Activated CD4-positive, alpha-beta T cell treated with anti-CD3 and anti-CD28 coated beads for 36 hours (primary cell): ENCODE measurements around the gene VPS41. TPM values are rescaled to one million over a fixed set of nuclear protein-coding genes. Genes with fewer than 3 reads are reported as not detected.
A peak's percentile ranks its signal among the peaks of the same experiment; 100 is the strongest.

Source experiments
- ATAC-seq: fragments of 200-7000 bp; cut with Tn5 transposase; one replicate; pipeline ENCODE4 v1.10.0; 2021; ENCODE audit warnings: mild to moderate bottlenecking, moderate library complexity
- CTCF ChIA-PET: fragments of 350-600 bp; sonication (Branson Sonifier 250); formaldehyde crosslinking; loops from one replicate; lab custom pipeline; 2021; ENCODE audit warnings: antibody characterized with exemption; lab: Charles Lee
- POLR2A ChIA-PET: fragments of 350-600 bp; sonication (Branson Sonifier 250); formaldehyde crosslinking; loops from one replicate; lab custom pipeline; 2021; ENCODE audit warnings: antibody characterized with exemption, inconsistent platforms; lab: Charles Lee
- DNase-seq: peaks from one replicate; pipeline ENCODE4 v3.0.0-alpha.2; 2020
- H3K27ac Mint-ChIP-seq: one replicate; pipeline ENCODE4 v1.8.0; 2021; ENCODE audit warnings: mixed read lengths
- H3K27me3 Mint-ChIP-seq: one replicate; pipeline ENCODE4 v1.8.0; 2021; ENCODE audit warnings: mixed read lengths
- H3K36me3 Mint-ChIP-seq: one replicate; pipeline ENCODE4 v1.8.0; 2021; ENCODE audit warnings: low read depth, mixed read lengths
- H3K4me1 Mint-ChIP-seq: one replicate; pipeline ENCODE4 v1.8.0; 2021; ENCODE audit warnings: mixed read lengths
- H3K4me3 Mint-ChIP-seq: one replicate; pipeline ENCODE4 v1.8.0; 2021; ENCODE audit warnings: mild to moderate bottlenecking, moderate library complexity, mixed read lengths
- H3K9me3 Mint-ChIP-seq: one replicate; pipeline ENCODE4 v1.8.0; 2021; ENCODE audit warnings: low read depth, mixed read lengths
- intact Hi-C, 2 experiments: fragments of 100-400 bp; cut with DNase I in 1 of 2; cut with micrococcal nuclease in 1 of 2; formaldehyde crosslinking; loops; one replicate each; pipeline versions ENCODE4 v1.14.2 to v1.15.1; 2022 to 2024; cut with DNase I, micrococcal nuclease
- total RNA-seq, 2 experiments: library from RNA; stranded (reverse); gene quantifications; one replicate each; pipeline ENCODE4 v1.2.3, GENCODE V29; 2021

Gene VPS41
- total RNA-seq, 2 experiments from 2014 or later: 48.6 to 59.3 TPM

GRCh38 chr7:38881015-38881414, 28.0 kb downstream of the VPS41 start:
- H3K36me3 Mint-ChIP-seq: peaks cover 28% of the 10 kb centered on the region
- intact Hi-C loops: no loop called here
- no peak overlapping the region for H3K27ac Mint-ChIP-seq
- POLR2A ChIA-PET: no interaction called here
- no peaks in the 10 kb centered on the region for H3K9me3 Mint-ChIP-seq
- H3K4me1 Mint-ChIP-seq: peaks cover 48% of the 10 kb centered on the region
- ATAC-seq (no peak), DNase-seq (no peak)
- CTCF ChIA-PET: no interaction called here
- no peak overlapping the region for H3K4me3 Mint-ChIP-seq
- no peaks in the 10 kb centered on the region for H3K27me3 Mint-ChIP-seq

DNA sequence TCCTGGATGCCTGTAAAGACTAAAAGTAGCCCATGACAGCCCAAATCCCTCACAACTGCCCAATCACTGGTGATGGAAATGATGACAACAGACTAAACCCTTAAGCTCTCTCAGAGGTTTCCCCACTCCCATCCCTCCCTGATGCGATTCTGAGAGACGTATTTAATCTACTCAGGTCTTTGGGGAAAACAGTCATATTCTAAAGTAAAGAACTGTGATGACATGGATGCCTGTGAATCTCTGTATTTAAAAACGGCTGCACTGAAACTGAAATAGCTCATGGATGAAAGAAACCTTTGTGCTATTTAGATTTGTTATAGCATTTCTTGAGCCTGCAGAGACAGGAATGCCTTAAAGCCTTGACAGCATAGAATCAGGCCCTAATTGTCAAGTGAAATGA, 28.5 kb downstream of the VPS41 start:
- CTCF ChIA-PET: no interaction called here
- POLR2A ChIA-PET: no interaction called here
- intact Hi-C loops: no loop called here
- peaks cover 24% of the 10 kb centered on the region for H3K36me3 Mint-ChIP-seq
- no peaks in the 10 kb centered on the region for H3K9me3 Mint-ChIP-seq
- peaks cover 48% of the 10 kb centered on the region for H3K4me1 Mint-ChIP-seq
- H3K27ac Mint-ChIP-seq: no peak overlapping the region
- DNase-seq (no peak), ATAC-seq (no peak)
- H3K27me3 Mint-ChIP-seq: no peaks in the 10 kb centered on the region
- H3K4me3 Mint-ChIP-seq: no peak overlapping the region

GRCh38 chr7:38880035-38880434, 29.0 kb downstream of the VPS41 start:
- Mint-ChIP-seq H3K4me3 (no peak overlapping the region), H3K27ac (no peak overlapping the region), H3K27me3 (no peaks in the 10 kb centered on the region), H3K4me1 (peaks cover 48% of the 10 kb centered on the region), H3K36me3 (peaks cover 22% of the 10 kb centered on the region), H3K9me3 (no peaks in the 10 kb centered on the region)
- intact Hi-C loops: no loop called here
- DNase-seq (no peak), ATAC-seq (no peak)
- ChIA-PET CTCF (no interaction called here), POLR2A (no interaction called here)

DNA sequence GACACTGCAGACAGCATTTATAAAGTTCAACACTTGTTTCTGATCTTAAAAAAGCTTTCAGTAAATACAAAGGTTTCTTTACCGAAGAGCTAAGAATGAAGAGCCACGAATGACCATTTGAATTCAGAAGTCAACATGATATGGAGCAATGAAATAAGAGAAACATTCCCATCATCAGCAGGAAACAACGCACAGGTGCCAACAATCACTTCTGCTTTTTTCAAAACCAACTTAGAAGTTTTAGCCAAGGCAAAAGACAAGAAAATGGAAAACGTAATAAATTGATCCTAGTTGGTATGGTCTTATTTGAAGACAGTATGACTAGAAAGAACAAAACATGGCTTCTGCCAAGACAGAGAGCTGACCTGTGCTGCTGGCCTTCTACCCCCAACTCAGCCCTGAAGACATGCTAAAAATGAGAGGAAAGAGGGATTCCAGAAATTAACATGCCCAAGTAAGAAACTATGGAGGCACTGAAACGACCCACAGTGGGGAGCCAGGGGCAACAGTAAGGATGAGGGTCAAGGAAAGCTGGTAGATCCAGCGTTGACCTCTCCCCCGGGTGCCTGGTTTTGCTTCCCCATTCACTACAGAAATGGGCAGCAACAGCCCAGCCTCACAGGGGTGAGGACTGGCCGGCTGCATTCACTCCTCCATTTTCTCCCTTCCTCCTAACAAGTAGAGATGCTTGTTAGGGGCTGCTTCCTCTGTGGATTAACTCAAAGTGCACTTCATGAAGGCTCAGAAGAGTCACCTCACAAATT, 30.1 kb downstream of the VPS41 start:
- Mint-ChIP-seq H3K27ac (no peak overlapping the region), H3K4me3 (no peak overlapping the region), H3K9me3 (no peaks in the 10 kb centered on the region), H3K27me3 (no peaks in the 10 kb centered on the region), H3K4me1 (peaks cover 40% of the 10 kb centered on the region), H3K36me3 (peaks cover 18% of the 10 kb centered on the region)
- CTCF ChIA-PET: no interaction called here
- ATAC-seq (no peak), DNase-seq (no peak)
- POLR2A ChIA-PET: interaction anchor here (0.7 kb wide), 1 partner anchor 248 kb away, joined by 3 read pairs; no protein-coding TSS in a partner anchor
- intact Hi-C loops: no loop called here

- ATAC-seq (no peak), DNase-seq (no peak)
- peaks cover 7% of the 10 kb centered on the region for H3K4me1 Mint-ChIP-seq
- H3K9me3 Mint-ChIP-seq: no peaks in the 10 kb centered on the region
- intact Hi-C loops: no loop called here
- peaks cover 6% of the 10 kb centered on the region for H3K36me3 Mint-ChIP-seq
- ChIA-PET CTCF (interaction anchor here (0.7 kb wide), 1 partner anchor 213 kb away, joined by 3 read pairs; no protein-coding TSS in a partner anchor), POLR2A (no interaction called here)
- no peaks in the 10 kb centered on the region for H3K27me3 Mint-ChIP-seq
- H3K4me3 Mint-ChIP-seq: no peak overlapping the region
- no peak overlapping the region for H3K27ac Mint-ChIP-seq
Observed at GRCh38 chr7:38873433-38873832, 35.6 kb downstream of the VPS41 start.

GRCh38 chr7:38872202-38872601, 36.8 kb downstream of the VPS41 start:
- H3K27ac Mint-ChIP-seq: no peak overlapping the region
- no peaks in the 10 kb centered on the region for H3K27me3 Mint-ChIP-seq
- H3K9me3 Mint-ChIP-seq: no peaks in the 10 kb centered on the region
- CTCF ChIA-PET: interaction anchor here (0.6 to 1.2 kb wide), 2 partner anchors 16 to 24 kb away, joined by 3 read pairs; no protein-coding TSS in a partner anchor
- POLR2A ChIA-PET: no interaction called here
- peaks cover 6% of the 10 kb centered on the region for H3K36me3 Mint-ChIP-seq
- ATAC-seq: no peak
- H3K4me1 Mint-ChIP-seq: peaks cover 2% of the 10 kb centered on the region
- H3K4me3 Mint-ChIP-seq: no peak overlapping the region
- DNase-seq: no peak
- intact Hi-C loops: no loop called here

DNA sequence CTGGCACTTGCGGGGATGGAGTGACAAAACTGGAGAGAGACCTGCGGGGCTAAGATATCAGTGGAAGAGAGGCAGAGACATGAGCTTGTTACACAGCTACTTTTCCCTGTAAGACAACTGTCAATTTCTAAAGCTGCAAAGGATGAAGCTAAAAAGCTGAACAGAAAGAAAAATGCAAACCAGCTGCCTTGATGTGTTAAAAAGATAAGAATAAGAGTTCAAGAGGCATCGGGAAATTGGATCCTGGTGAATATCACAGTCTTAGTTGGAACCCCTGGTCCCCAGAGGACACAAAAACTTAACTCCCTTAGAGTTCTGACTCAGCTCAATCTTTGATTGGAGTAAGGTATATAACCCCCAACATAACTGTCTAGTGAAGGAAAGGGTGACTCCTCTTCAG, 38.8 kb downstream of the VPS41 start:
- no peaks in the 10 kb centered on the region for H3K9me3 Mint-ChIP-seq
- CTCF ChIA-PET: interaction anchor here (0.6 to 0.7 kb wide), 3 partner anchors 14 to 567 kb away, joined by 3 read pairs; no protein-coding TSS in a partner anchor
- H3K4me1 Mint-ChIP-seq: no peaks in the 10 kb centered on the region
- no peak overlapping the region for H3K4me3 Mint-ChIP-seq
- POLR2A ChIA-PET: no interaction called here
- peak; percentile 19 for ATAC-seq
- intact Hi-C loops: no loop called here
- no peak overlapping the region for H3K27ac Mint-ChIP-seq
- H3K27me3 Mint-ChIP-seq: no peaks in the 10 kb centered on the region
- no peak for DNase-seq
- peaks cover 6% of the 10 kb centered on the region for H3K36me3 Mint-ChIP-seq

DNA sequence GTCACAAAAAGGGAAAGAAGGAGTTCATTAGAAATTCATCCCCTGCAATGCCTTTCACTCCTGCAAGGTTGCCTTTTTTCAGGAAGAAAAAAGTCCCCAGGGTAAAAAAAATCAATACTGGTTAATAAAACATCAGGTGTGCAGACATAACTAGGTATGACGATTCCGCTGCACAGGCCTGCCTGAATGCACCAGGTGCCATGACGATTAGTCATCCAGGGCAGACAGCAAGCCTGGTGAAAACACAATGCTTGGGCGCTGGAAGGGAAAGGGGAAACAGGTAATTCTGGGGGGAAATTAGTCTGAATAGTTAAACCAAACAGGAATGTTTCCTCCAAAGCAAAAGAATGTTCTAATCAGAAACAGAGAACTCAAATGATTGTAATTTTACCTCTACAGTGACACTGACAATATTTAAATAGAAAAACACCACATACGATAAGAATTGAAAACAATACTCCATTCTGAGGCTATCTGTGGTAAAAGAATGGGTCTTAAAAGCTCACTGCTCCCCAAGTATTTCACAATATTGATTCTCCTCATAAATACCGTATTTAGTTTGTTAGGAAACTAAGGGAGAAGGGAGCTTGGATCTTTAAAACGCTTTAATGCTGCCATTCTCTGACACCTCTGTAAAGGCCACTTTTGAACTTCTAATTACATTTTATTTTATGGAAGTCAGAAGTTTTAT, 45.2 kb downstream of the VPS41 start:
- ATAC-seq: no peak
- intact Hi-C loops: no loop called here
- Mint-ChIP-seq H3K4me1 (no peaks in the 10 kb centered on the region), H3K27me3 (no peaks in the 10 kb centered on the region), H3K27ac (no peak overlapping the region), H3K36me3 (peaks cover 17% of the 10 kb centered on the region), H3K4me3 (no peak overlapping the region), H3K9me3 (no peaks in the 10 kb centered on the region)
- DNase-seq: no peak
- CTCF ChIA-PET: no interaction called here
- POLR2A ChIA-PET: no interaction called here

DNA sequence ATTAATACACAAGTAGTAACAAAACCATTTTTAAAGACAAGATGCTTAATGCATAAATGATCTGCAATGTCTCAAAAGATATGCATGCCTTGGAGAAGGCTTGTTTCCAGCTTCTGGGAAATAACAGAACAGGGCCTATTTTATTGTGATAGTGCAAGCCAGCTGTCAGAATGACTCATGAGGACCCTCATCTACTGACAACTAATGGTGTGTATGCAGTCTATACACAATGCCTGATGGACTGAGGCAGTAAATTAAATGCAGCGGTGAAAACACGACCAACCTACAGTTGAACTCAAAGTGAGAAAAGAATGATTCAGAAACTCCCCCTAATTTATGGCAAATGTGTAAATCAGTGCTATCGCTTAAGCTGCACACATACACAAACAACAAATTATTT, 46.3 kb downstream of the VPS41 start:
- ATAC-seq: no peak
- Mint-ChIP-seq H3K4me1 (no peaks in the 10 kb centered on the region), H3K27me3 (no peaks in the 10 kb centered on the region), H3K9me3 (no peaks in the 10 kb centered on the region), H3K27ac (no peak overlapping the region), H3K4me3 (no peak overlapping the region), H3K36me3 (peaks cover 18% of the 10 kb centered on the region)
- ChIA-PET POLR2A (no interaction called here), CTCF (no interaction called here)
- intact Hi-C loops: no loop called here
- no peak for DNase-seq

GRCh38 chr7:38858259-38858884, 50.6 kb downstream of the VPS41 start:
- ChIA-PET CTCF (no interaction called here), POLR2A (no interaction called here)
- peaks cover 10% of the 10 kb centered on the region for H3K4me1 Mint-ChIP-seq
- H3K4me3 Mint-ChIP-seq: no peak overlapping the region
- no peak overlapping the region for H3K27ac Mint-ChIP-seq
- intact Hi-C loops: no loop called here
- no peaks in the 10 kb centered on the region for H3K9me3 Mint-ChIP-seq
- DNase-seq (no peak), ATAC-seq (no peak)
- H3K36me3 Mint-ChIP-seq: peaks cover 29% of the 10 kb centered on the region
- no peaks in the 10 kb centered on the region for H3K27me3 Mint-ChIP-seq

- H3K27me3 Mint-ChIP-seq: no peaks in the 10 kb centered on the region
- no peak overlapping the region for H3K27ac Mint-ChIP-seq
- ATAC-seq (no peak), DNase-seq (no peak)
- peaks cover 20% of the 10 kb centered on the region for H3K36me3 Mint-ChIP-seq
- ChIA-PET CTCF (interaction anchor here (1.3 kb wide), 1 partner anchor 16 kb away, joined by 3 read pairs; no protein-coding TSS in a partner anchor), POLR2A (no interaction called here)
- intact Hi-C loops: no loop called here
- H3K4me1 Mint-ChIP-seq: peaks cover 10% of the 10 kb centered on the region
- no peaks in the 10 kb centered on the region for H3K9me3 Mint-ChIP-seq
- H3K4me3 Mint-ChIP-seq: no peak overlapping the region
Observed at GRCh38 chr7:38855867-38856266, 53.1 kb downstream of the VPS41 start.
